ENCODE measurements around the gene VPS8. TPM values are rescaled to one million over a fixed set of nuclear protein-coding genes. Genes with fewer than 3 reads are reported as not detected.

VPS8 gene
- total RNA-seq, 1 donor from 2014 or later = 83.9 TPM

- intact Hi-C loops (cut with micrococcal nuclease) = no loop called here
- Histone ChIP-seq H3K4me3 (no peak overlapping the region), H3K27ac (replicated peaks) (no peak overlapping the region), H3K27me3 (ENCODE audit: low read depth) (peaks cover 32% of the 10 kb centered on the region), H3K4me1 (peaks cover 13% of the 10 kb centered on the region), H3K36me3 (no peaks in the 10 kb centered on the region), H3K9me3 (replicated peaks) (no peaks in the 10 kb centered on the region)
- DNase-seq = no peak
- TF ChIP-seq, protein P1, sequence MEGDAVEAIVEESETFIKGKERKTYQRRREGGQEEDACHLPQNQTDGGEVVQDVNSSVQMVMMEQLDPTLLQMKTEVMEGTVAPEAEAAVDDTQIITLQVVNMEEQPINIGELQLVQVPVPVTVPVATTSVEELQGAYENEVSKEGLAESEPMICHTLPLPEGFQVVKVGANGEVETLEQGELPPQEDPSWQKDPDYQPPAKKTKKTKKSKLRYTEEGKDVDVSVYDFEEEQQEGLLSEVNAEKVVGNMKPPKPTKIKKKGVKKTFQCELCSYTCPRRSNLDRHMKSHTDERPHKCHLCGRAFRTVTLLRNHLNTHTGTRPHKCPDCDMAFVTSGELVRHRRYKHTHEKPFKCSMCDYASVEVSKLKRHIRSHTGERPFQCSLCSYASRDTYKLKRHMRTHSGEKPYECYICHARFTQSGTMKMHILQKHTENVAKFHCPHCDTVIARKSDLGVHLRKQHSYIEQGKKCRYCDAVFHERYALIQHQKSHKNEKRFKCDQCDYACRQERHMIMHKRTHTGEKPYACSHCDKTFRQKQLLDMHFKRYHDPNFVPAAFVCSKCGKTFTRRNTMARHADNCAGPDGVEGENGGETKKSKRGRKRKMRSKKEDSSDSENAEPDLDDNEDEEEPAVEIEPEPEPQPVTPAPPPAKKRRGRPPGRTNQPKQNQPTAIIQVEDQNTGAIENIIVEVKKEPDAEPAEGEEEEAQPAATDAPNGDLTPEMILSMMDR (IDR thresholded peaks at IDR 0.05; ENCODE audit: borderline replicate concordance) = no peak
Measured at GRCh38 chr3:184801241-184801785, 10.7 kb upstream of the VPS8 start.

- Histone ChIP-seq H3K4me1 (peaks cover 21% of the 10 kb centered on the region), H3K27me3 (ENCODE audit: low read depth) (peaks cover 27% of the 10 kb centered on the region), H3K9me3 (replicated peaks) (no peaks in the 10 kb centered on the region), H3K36me3 (no peaks in the 10 kb centered on the region), H3K27ac (replicated peaks) (no peak overlapping the region), H3K4me3 (no peak overlapping the region)
- TF ChIP-seq, protein P1 (IDR thresholded peaks at IDR 0.05; ENCODE audit: borderline replicate concordance) = no peak
- DNase-seq = no peak
- intact Hi-C loops (cut with micrococcal nuclease) = no loop called here
Measured at GRCh38 chr3:184802150-184802549, 9.8 kb upstream of the VPS8 start.

GRCh38 chr3:184804801-184805200 lies 7.2 kb upstream of the VPS8 start:
- no peak for DNase-seq
- intact Hi-C loops (cut with micrococcal nuclease) = no loop called here

GRCh38 chr3:184805351-184806038 lies 6.5 kb upstream of the VPS8 start:
- Histone ChIP-seq H3K4me1 (peaks cover 24% of the 10 kb centered on the region), H3K27me3 (ENCODE audit: low read depth) (peaks cover 2% of the 10 kb centered on the region), H3K36me3 (no peaks in the 10 kb centered on the region), H3K4me3 (no peak overlapping the region), H3K9me3 (replicated peaks) (no peaks in the 10 kb centered on the region), H3K27ac (replicated peaks) (no peak overlapping the region)
- no peak for DNase-seq
- intact Hi-C loops (cut with micrococcal nuclease) = no loop called here
- TF ChIP-seq, protein P1 (IDR thresholded peaks at IDR 0.05; ENCODE audit: borderline replicate concordance) = no peak

More at GRCh38 chr3:184804801-184805200, 7.2 kb upstream of the VPS8 start:
- TF ChIP-seq, protein P1 (IDR thresholded peaks at IDR 0.05; ENCODE audit: borderline replicate concordance) = no peak
- Histone ChIP-seq H3K4me1 (peaks cover 24% of the 10 kb centered on the region), H3K27ac (replicated peaks) (no peak overlapping the region), H3K36me3 (no peaks in the 10 kb centered on the region), H3K9me3 (replicated peaks) (no peaks in the 10 kb centered on the region), H3K4me3 (no peak overlapping the region), H3K27me3 (ENCODE audit: low read depth) (peaks cover 9% of the 10 kb centered on the region)

DNA sequence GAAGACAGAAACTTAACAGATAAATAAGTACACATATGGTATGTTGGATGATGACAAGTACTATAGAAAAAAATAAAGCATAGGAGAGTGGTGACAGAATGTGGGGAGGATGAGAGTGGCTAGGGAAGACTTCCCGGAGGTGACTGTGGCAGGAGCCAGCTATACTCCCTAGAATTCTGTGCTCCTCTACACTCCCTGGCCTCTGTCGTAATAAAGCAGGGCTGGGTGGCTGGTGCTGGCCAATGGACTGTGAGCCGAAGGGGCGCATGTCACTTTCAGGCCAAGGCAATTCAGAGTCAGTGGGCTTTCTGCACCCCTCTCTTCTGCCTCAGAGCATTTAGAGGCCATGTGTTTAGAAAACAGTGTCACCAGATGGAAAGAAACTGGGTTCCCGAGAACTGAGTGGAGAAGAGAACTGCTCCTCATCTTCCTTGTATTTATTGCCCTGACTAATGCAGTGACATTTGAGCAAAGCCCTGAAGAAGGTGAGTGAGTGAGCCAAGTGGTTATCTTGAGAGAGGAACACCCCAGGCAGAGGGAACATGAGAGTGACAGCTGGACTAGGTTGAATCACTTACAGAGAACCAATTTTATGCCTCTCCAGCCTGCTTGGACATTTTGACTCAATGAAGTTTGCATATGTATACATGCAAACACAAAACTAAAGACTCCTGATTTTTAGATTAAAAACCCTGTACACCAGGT lies 5.2 kb upstream of the VPS8 start:
- H3K36me3 ChIP-seq = no peaks in the 10 kb centered on the region
- TF ChIP-seq, protein P1 (IDR thresholded peaks at IDR 0.05; ENCODE audit: borderline replicate concordance) = no peak
- peak overlapping the region; percentile 42 for H3K27ac ChIP-seq (replicated peaks)
- H3K4me1 ChIP-seq = peaks cover 29% of the 10 kb centered on the region
- H3K9me3 ChIP-seq (replicated peaks) = no peaks in the 10 kb centered on the region
- intact Hi-C loops (cut with micrococcal nuclease) = no loop called here
- no peak overlapping the region for H3K4me3 ChIP-seq
- no peaks in the 10 kb centered on the region for H3K27me3 ChIP-seq (ENCODE audit: low read depth)
- DNase-seq = no peak
